Measurements from ENCODE around the gene DTYMK.

The DTYMK gene

DNA sequence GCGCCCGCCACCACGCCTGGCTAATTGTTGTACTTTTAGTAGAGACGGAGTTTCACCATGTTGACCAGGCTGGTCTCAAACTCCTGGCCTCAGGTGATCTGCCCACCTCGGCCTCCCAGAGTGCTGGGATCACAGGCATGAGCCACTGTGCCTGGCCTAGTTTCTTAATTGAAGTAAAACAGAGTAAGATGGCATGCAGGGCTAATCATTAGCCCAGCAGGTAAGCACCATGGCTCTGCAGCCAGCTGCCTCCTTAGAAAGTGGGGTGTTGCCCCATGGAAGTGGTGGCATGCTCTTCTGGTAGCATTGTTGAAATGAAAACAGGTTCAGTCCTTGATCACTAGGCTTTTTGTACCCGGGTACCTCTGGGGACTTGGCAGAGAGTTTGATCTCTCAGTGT, 36.7 kb downstream of the DTYMK start:
- DNase-seq (ENCODE audit: low read depth in 1 of 2, low spot score in 1 of 2) = no peak

DNA sequence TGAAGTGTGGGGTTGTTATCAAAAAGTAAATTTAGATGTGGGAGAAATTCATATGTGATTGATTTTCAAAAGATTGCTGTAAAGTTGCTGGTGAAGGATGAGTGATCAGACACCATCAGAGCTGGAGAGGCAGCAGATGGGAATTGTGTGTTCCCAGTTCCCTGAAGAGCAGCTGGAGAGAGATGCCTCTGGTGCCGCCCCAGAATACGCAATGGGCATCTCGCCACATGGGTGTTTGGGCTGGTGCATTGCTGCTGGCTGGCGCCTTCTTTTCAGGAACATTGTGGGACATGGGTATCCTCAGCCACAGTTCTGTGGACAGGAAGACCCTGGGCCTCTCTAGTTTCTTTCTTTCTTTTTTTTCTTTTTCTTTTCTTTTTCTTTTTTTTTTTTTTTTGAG, 37.2 kb downstream of the DTYMK start:
- DNase-seq (ENCODE audit: low read depth in 1 of 2, low spot score in 1 of 2) = no peak

DNA sequence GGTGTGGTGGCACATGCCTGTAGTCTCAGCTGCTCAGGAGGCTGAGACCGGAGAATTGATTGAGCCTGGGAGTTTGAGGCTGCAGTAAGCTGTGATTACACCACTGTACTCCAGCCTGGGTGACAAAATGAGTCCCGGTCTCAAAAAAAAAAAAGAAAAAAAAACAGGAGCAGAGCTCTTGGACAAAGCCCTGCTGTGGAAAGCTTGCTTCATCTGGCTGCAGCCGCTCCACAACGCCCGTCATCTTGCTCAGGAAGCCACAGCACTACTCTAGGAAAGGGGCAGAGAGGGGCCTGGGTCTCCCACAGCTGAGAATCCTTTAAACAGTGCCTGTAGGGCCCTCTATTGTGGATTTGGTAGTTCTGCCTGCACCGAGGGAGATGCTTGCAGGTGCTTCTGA, 38.2 kb downstream of the DTYMK start:
- DNase-seq (ENCODE audit: low read depth in 1 of 2, low spot score in 1 of 2) = no peak

DNA sequence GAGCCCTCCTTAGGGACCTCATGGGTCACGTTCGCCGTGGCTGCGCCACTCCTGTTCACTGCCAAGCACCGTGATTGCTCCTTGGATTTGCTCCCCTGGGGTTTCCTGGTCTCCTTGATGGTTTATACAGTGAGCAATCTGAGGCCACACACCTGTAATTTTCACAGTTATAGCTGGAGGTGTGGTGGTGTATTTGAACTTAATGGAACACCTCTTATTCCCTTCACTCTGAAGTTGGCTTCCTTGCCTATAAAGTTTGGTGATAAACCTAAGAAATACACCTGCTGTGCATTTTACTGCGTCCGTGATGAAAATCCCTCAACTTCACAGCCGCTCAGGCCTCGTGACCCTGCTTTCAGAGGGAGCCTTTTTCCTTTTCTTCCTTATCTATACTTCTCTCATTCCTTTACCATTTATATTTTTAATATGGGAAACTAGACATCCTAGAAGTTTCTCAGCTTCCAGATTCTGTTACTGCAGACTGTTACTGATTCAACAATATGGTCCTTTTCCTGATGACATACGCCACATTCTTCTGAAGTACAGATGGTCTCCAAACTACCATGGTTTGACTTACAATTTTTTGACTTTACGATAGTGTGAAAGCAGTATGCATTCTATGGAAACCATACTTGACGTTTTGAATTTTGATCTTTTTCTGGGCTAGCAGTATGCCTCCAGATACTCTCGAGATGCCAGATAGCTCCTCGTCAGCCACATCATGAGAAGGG, 40.5 kb downstream of the DTYMK start:
- no peak for DNase-seq (ENCODE audit: low read depth in 1 of 2, low spot score in 1 of 2)

DNA sequence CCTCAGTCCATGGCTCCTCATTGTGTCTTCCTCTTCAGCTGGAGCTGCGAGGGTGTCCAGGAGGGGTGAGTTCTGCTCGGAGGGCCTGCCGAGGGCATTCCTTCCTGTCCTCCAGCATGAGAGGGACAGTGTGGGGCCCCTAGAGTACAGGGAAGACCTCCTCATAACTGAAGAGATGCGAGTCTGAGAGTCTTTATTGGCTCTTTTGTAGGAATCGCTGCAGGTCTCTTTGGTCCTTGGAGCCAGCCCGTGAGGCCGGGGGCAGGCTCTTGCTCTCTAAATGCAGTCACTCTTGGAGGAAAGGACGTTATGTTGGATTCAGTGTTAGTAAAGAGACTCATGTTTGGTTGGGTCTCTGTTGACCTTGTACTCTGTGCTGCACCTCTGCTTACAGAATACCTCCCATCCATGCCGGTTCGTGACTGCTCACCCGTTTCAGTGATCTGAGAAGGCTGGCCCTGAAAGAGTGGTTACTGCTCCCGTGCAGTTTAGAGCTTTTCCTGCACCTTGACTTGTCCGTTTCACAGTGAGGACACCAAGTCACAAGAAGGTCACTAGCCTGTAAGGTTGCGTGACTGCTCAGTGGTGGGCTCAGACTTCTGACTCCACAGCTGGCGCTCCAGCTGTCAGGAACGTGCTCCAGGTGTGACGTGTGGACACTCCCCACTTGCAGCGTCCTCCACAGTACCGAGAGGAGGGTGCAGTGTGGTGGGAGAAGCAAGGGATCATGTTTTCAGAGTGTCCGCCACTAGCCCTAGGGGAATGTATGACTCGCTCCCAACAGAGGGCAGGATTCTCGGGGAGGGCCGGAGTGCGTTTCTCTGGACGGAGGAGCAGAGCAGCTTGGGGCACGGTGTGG, 41.3 kb downstream of the DTYMK start:
- DNase-seq (ENCODE audit: low read depth in 1 of 2, low spot score in 1 of 2) = no peak

DNA sequence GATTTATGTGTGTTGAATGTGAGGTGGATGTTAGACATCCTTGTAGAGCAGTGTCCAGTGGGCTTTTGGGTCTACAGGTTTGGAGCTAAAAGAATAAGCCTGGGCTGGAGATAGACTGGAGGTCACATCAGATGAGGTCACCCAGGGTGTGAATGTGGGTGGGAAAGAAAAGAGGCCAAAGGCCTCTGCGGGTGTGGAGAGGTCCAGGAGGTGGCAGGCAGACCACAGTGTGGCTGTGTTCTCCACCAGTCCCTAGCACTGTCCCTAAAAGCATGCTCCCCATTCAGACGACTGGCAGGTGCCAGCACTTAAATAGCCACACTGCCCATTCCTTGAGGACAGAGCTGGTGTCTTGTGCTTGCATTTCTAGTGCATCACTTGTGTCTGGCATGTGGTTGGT, 45.0 kb downstream of the DTYMK start:
- no peak for DNase-seq (ENCODE audit: low read depth in 1 of 2, low spot score in 1 of 2)

DNA sequence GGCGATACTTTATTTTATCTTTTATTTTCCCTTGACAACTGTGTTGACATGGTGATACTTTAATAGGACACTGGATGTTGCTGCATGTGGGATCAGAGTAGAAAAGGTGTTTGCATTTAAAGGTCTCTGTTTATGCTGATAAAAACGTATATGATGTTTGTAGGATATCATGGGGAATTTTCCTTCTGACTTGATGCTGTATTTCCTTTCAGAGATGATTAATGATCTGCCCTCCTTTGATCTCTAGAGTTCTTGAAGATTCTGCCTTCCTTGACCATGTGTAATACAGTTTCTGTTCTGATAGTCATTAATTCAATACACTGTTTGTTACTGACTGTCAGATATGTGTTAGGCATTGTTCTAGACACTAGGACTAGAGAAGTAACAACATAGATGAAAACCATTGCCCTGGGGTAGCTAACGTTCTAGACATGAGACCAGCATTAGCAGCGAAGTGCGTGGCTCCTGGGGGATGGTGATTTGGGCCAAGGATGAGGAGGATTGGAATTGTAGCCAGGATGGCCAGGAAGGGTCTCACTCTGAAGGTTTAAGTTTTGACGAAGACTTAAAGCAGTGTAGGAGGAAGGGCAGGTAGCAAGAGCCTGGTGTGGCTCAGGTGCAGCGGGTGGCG, 46.3 kb downstream of the DTYMK start:
- no peak for DNase-seq (ENCODE audit: low read depth in 1 of 2, low spot score in 1 of 2)

DNA sequence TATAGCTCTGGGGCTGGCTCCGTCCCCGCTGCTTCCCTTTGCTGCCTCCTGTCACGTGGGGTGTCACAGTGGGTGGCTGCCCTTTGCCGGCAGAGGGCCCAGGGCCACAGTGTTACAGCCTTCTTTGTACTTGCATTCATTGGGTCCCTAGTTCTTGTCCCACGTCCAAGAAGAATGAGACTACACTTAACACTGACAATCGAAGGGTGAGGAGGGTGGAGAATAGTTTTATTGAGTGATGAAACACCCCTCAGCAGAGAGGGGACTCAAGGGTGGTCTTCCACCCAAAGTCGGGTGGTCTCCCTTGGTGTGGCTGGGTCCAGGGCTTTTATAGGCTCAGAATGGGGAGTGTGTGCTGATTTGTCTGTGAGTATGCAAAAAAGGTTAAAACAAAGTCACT, 47.2 kb downstream of the DTYMK start:
- DNase-seq (ENCODE audit: low read depth in 1 of 2, low spot score in 1 of 2) = no peak

DNA sequence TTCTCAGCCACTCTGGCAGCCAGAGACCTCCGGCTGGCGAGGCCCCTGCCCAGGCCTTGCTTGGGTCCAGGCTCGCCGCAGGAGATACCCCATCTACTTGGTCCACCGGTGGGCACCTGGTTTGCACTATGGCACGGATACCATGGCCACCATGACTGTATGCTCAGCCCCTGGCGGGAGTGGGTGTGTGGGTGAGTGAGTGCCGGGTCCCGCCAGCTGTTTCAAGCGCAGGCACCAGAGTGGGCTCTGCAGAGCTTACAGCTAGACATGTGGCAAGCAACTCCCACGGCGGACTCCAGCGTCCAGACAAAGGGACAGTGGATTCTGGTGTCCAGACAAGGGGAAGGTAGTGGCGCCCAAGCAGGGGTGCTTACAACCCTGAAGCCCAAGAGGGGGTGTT, 47.7 kb downstream of the DTYMK start:
- no peak for DNase-seq (ENCODE audit: low read depth in 1 of 2, low spot score in 1 of 2)

DNA sequence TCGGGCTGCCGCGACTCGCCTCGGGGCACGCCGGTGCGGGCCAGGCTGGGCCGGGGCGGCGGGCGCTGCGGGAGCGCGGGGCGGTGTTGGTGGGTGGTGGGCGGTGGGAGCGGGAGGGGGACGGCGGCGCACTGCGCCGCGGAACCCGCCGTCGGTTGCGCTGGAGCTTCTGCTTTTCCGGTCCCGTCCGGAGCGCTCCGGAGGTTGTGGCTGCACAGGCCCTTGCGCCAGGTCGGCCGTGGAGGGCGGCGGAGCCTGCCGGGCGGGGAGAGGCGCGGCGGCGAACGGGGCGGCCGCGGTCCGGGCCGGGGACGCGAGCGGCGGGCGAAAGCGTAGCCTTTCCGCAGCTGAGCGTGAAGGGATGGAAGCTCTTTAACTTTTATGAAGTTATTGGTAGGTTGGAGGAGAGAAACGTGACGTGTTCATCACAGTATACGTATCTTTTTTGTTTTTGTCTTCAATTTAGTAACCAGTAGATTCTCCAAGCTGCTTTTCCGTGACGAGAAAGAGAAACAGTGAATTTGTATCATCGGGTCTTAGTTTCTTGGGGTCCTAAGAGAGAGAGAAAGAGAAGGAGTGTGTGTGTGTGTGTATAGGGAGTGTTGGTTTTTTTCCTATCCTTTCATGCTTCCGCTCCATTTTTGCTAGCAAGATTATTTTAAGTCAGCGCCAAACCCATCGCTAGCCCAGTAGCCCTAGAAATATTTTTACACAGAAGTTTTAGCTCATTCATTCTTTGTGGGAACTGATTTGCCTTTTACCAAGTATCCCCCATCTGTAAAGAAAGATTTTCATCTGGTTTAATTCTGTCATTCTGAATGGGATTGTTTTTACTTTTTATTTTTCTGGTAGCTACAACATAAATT, 48.6 kb downstream of the DTYMK start:
- peak in 1 of 2 donors; percentile 34 for DNase-seq (ENCODE audit: low read depth in 1 of 2, low spot score in 1 of 2)

DNA sequence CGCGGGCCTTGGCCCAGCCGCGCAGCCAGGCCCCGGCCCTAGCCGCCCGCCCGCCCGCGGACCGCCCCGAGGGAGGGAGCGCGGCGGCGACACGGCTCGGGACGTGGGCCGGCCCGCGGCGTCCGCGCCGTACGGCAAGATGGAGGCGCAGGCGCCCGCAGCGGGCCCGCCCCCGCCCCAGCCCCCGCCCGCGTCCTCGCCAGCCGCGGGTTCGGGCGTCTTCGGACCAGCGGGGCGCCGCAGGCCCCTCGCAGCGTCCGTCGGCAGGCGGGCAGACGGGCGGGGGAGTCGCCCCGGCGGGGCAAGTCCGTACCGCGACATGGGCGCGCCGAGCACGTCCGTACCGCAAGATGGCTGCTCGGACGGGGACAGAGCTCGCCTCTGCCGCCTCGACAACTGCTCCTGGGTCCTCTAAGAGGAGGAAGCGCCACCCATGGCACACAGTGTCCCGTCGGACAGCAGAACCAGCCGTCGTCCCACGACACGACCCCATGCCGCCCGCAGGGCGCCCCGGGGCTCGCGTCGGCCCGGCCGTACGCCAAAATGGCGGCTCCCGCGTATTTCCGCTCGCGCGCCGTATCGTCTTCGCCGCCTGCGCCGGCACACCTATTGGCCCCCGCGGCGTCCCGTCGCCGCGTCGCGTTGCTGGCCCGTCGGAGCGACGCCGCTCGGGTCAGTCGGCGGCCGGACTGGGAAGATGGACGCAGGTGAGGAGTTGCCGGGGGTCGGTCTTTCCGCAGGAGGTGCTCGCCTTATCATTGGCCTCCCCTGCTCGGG, 49.4 kb downstream of the DTYMK start, which contains the start of the genes ATG4B and THAP4:
ATG4B (plus strand) TSS at position 676 of the 777 bp plus-strand sequence; CDS start at position 698, 22 bp downstream.
THAP4 (minus strand) TSS at position 141 of the 777 bp plus-strand sequence. CDS start 141 bp downstream, outside the sequence.
- DNase-seq (ENCODE audit: low read depth in 1 of 2, low spot score in 1 of 2) = peak; percentile 56 to 65

DNA sequence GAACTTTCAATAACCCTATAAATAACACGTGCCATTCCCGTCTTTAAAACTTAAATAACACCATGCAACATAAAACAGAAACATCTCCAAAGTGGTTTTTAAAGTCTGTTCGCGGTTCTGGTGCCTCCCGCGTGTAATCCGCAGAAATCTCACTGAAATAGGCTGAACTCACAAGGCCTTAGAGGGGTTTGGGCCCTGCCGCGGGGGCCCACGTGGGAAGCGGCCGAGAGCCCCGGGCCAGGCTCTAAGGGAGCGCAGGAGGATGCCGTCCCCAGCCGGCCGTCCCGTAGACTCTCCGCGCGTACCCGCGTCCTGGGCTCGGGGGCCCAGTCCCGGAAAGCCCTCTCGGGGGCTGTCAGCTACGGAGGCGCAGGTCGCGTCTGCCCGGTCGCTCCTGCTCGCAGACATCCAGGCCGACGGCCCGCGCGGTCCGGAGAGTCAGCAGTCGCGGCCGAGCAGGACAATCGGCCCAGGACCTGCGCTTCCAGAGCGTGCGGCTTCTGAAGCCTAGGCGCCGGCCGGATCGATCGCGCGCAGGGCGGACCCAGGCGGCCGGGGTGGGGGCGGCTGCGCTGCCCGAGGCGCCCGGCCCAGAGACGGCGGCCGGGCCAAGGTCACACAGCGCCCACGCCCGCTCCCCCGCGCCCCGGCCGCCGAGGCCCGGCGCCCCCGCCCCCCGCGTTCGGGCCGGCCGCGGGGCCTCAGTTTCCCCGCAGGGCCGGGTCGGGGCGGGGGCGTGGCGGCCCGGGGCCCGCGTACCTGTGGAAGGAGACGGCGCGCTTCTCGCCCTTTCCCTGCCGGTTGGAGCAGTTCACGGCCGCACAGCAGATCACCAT, 50.2 kb downstream of the DTYMK start:
- DNase-seq (ENCODE audit: low read depth in 1 of 2, low spot score in 1 of 2) = no peak

DNA sequence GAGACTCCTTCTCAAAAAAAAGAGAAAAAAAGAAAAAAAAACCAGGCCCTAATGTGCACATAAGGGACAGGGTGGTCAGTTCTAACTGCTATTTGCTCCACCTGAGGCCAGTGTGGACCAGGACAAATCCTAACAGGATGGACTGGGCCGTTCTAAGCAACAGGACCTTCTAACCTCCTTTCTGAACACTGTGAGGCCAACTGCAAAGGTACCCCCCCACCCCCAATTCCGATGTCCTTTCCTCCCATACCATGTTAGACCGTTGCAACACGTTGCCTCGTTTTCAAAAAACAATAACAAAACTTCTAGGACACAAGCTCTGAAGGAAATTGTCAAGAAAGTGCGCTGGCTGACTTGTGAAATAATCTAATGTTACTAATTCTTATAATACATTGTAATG, 50.9 kb downstream of the DTYMK start:
- no peak for DNase-seq (ENCODE audit: low read depth in 1 of 2, low spot score in 1 of 2)

DNA sequence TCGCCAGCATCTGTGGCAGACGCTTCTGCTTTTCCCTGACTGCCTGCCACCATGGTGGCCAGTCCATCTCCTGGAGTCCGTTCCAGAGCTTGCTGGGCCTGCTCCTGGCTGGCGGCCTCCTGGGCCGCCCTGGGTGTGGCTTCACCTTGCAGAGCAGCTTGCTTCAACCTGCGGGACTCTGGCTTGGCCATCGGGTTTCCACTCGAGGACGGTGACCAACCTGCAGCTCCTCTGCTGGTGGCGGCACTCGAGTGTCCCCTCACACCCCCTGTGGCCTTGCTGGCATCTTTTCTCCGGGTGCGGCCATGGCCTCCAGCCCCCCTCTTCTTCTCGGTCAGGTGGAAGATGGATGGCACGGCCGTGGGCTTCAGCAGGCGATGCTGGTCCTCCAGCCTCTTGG, 53.1 kb downstream of the DTYMK start:
- no peak for DNase-seq (ENCODE audit: low read depth in 1 of 2, low spot score in 1 of 2)

DNA sequence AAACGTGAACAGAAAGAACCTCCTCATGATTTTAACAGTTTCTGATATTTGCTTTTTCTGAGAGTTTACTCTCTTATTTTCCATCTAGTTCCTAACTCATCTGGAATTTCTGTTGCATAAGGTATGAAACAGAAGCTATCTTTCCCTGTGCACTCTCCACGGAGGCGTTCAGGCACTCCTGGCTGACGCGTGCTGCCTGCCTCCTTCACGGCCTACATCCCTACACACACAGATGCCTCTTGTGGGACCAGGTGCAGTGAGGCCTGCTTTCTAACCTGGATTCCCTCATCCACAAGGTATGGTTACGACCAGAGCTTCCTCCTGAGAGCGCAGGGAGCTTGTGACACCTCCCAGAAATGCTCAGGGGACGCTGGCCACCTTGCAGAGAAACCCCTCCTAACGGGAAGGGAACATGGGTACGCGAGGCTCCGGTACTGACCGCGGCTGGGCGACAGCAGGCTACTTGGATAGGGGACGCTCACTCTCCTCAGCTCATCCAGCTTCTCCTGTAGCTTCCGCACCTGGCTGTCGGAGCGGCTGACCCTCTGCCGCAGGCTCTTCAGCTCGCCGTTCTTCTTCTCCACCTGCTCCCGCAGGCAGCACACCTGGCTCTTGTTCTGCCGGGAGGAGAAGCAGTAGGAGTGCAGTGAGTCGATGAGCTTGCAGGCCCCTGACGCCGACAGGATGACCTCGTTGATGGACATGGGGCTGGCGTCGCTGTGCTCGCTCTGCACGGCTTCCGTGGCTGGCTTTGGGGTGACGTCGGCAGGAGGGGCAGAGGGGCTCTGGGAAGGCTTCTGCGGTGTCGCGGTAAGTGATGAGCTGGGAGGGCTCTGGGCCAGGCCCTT, 53.9 kb downstream of the DTYMK start:
- DNase-seq (ENCODE audit: low read depth in 1 of 2, low spot score in 1 of 2) = no peak

DNA sequence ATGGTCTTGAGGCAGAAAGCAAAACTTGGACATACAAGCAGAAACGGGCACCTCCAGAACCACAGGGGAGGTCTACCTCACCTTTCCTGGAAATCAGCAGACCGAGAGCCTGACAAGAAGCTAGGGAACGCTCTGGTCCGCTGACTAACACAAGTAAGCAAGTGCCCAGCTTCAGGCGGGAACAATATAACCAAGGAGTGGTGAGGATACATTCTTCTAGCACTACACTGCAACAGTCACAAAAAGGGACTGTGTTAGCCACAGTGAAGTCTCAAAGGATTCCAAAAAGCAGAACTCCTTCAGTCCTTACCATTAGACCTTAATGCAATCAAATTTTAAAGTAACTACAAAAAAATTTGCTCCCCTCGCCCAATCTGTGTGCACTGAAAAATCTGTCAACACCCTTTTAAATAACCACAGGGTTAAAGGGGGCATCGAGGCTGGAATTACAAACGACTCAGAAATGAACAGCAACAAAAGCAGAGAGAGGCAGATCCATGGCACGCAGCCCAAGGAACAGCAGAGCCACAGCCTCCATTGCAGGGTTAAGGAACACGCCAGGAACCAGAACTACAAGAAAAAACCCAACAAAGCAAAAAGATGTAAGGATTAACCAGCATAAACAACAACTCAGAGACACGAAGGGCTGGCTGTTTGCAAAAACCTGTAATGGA, 56.7 kb downstream of the DTYMK start:
- no peak for DNase-seq (ENCODE audit: low read depth in 1 of 2, low spot score in 1 of 2)

DNA sequence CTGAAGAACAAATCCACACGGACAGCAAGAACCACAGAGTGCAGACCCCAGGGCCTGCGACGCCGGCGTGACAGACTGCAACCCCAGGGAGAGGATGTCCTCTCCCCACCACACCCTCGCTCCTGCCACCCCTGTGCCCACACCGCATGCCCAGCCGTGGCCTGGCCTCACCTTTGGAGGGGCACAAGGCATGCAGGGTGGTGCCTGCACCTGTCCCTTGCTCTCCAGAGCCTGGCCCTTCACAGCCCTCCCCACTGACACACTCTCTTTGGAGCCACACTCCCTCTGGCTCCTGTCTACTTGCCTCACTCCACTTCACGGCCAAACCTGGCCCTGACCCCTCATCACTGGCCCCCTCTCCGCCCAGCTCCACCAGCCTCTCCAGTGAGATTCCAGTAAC, 58.9 kb downstream of the DTYMK start:
- no peak for DNase-seq (ENCODE audit: low read depth in 1 of 2, low spot score in 1 of 2)
